Nephron (organoid): ENCODE measurements around the gene SELENOS.
"Not testable (repeated sequence)": the region's sequence is repeated elsewhere in the genome, so short reads cannot be mapped to it uniquely, and the experiment has no call there.

Experiments used
- H3K27ac Mint-ChIP-seq, 3 experiments: 2 replicates each; pipeline ENCODE4 v1.8.0; 2020; ENCODE audit warnings: mixed read lengths in 3 of 3, mild to moderate bottlenecking in 2 of 3, moderate library complexity in 1 of 3
- H3K27me3 Mint-ChIP-seq: 2 replicates; pipeline ENCODE4 v1.8.0; 2021; ENCODE audit warnings: low read depth, mild to moderate bottlenecking, moderate library complexity, mixed read lengths
- H3K36me3 Mint-ChIP-seq: 2 replicates; pipeline ENCODE4 v1.8.0; 2020; ENCODE audit warnings: low read depth, mixed read lengths
- H3K4me1 Mint-ChIP-seq: 2 replicates; pipeline ENCODE4 v1.8.0; 2020; ENCODE audit warnings: mixed read lengths
- H3K4me3 Mint-ChIP-seq, 3 experiments: 2 replicates each; pipeline ENCODE4 v1.8.0; 2020; ENCODE audit warnings: mild to moderate bottlenecking in 3 of 3, mixed read lengths in 3 of 3, moderate library complexity in 2 of 3
- H3K9me3 Mint-ChIP-seq: 2 replicates; pipeline ENCODE4 v1.8.0; 2020; ENCODE audit warnings: mixed read lengths
- TF ChIP-seq, protein P1 (sequence below), 3 experiments: fragments of 200-600 bp; sonication (generic); IDR thresholded peaks; one replicate each; pipeline ENCODE4 v1.5.0; 2021; ENCODE audit warnings: antibody characterized with exemption in 3 of 3; ENCODE audit not compliant: unreplicated experiment in 3 of 3

SELENOS gene

DNA sequence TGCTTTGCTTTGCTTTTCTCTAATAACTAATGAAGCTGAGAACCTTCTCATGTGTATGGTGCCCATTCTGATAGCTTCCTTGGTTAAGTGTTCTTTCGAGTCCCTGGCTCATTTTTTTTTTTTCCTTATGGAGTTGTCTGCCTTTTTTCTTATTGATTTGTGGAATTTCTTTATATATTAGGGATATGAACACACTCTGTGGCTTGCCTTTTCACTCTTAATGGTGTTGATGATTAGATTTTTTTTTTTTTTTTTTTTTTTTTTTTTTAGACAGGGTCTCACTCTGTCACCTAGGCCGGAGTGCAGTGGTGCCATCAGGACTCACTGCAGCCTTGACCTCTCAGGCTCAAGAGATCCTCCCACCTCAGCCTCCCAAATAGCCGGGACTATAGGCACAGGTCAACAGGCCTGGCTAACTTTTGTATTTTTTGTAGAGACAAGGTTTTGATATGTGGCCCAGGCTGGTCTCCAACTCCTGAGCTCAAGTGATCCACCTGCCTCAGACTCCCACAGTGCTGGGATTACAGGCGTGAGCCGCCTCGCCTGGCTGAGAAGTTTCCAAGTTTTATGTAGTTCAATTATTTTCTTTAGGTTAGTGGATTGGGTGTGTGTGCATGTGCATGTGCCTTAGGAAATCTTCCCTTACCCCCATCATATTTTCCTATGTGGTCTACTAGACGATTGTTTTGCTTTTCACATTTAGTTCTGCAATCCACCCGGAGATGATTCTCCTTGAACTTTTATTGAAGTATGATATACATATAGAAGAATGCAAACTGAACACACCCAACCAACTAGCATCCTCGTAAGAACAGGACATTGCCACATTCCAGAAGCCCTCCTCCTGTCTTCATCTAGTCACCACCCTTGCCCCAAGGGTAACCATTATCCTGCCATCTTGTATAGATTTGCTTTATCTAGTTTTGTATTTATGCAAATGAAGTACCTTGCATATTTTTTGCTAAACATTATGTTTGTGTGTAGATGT, 19.4 kb upstream of the SELENOS start:
- peaks cover 38% of the 10 kb centered on the region for H3K4me1 Mint-ChIP-seq
- no peaks in the 10 kb centered on the region for H3K36me3 Mint-ChIP-seq
- TF ChIP-seq, protein P1, sequence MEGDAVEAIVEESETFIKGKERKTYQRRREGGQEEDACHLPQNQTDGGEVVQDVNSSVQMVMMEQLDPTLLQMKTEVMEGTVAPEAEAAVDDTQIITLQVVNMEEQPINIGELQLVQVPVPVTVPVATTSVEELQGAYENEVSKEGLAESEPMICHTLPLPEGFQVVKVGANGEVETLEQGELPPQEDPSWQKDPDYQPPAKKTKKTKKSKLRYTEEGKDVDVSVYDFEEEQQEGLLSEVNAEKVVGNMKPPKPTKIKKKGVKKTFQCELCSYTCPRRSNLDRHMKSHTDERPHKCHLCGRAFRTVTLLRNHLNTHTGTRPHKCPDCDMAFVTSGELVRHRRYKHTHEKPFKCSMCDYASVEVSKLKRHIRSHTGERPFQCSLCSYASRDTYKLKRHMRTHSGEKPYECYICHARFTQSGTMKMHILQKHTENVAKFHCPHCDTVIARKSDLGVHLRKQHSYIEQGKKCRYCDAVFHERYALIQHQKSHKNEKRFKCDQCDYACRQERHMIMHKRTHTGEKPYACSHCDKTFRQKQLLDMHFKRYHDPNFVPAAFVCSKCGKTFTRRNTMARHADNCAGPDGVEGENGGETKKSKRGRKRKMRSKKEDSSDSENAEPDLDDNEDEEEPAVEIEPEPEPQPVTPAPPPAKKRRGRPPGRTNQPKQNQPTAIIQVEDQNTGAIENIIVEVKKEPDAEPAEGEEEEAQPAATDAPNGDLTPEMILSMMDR (IDR thresholded peaks at IDR 0.05; ENCODE audit: unreplicated experiment in 3 of 3) = no peak
- no peaks in the 10 kb centered on the region for H3K9me3 Mint-ChIP-seq
- H3K27me3 Mint-ChIP-seq = no peaks in the 10 kb centered on the region
- H3K4me3 Mint-ChIP-seq = peak overlapping the region; percentile 93 to 98 (median 96)
- H3K27ac Mint-ChIP-seq = peak overlapping the region; percentile 93 to 99 (median 97)

DNA sequence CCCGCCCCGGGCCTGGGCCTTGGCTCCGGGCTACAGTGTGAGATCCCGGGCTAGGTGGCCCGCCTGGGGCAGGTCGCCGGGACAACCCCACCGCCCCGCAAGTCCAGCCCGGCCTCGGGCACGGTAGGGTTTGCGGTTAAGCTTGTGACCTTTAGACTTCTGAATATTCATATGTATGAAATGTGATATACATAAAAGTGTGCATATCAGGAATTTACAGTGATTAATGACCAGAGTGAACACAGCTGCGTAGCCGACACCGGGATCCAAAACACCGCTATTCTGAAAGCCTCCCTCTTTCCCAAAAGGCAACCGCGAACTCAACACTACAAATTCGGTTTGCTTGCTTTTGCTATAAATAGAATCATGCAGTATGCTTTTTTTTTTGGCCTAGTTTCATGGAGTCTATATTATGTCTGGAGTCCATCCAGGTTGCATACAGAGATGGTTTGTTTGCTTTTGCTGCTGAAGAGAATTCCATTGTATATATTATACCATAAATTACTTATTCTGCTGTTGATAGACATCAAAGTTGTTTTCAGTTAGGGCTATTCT, 18.4 kb upstream of the SELENOS start:
- Mint-ChIP-seq H3K4me1 (peaks cover 42% of the 10 kb centered on the region), H3K9me3 (no peaks in the 10 kb centered on the region), H3K27me3 (no peaks in the 10 kb centered on the region), H3K27ac (peak overlapping the region; percentile 93 to 99 (median 99)), H3K4me3 (peak overlapping the region; percentile 93 to 98 (median 96)), H3K36me3 (no peaks in the 10 kb centered on the region)
- TF ChIP-seq, protein P1 (IDR thresholded peaks at IDR 0.05; ENCODE audit: unreplicated experiment in 3 of 3) = no peak

DNA sequence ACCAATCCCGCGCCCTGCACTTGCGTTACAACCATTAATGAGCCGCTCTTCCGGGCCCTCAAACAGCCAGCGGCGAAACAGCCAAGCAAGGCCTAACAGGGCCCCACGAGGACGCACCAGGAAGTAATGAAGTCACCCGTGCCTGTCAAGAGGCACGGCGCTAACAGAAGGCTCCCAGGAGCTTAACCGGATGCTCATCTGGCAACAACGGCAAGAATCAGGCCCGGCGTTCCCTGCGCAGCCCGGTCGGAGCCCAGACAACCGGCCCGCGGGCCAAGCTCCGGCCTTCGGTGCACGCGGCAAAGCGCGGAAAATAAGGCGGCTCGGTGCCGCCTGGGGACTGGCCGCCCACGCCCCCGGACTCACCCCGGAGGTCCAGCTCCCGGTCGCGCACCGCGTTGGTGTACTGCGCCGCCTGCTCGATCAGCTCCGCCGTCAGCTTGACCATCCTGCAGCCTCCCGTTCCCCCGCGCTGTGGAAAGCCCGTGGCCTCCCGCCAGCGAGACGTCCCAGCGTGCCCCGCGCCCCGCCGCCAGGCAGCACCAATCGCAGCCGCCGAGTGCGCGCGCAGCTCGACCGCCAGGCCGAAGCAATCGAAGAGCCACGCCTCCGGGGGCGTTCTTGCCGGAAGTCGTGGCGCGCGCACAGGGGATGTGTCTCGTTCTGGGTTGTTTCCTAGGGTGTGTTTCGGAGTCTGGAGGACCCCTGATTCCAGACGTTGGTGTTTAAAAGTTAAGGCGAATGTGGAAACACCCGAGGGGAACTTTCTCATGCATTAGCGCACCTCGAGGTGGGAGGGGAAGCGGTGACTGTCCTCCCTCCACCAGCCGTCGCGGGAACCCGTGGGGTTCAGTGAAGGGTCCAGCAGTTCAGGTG, 17.7 kb upstream of the SELENOS start, which contains the start of gene SNRPA1:
SNRPA1 (minus strand) TSS at position 518 of the 876 bp plus-strand sequence; CDS start at position 448, 70 bp downstream.
- Mint-ChIP-seq H3K4me3 (peak within 1 kb of the TSS; percentile 93 to 98 (median 96)), H3K27ac (peak within 1 kb of the TSS; percentile 93 to 99 (median 99)), H3K4me1 (peaks cover 45% of the 10 kb centered on the region), H3K36me3 (peaks cover 5% of the 10 kb centered on the region), H3K9me3 (no peaks in the 10 kb centered on the region), H3K27me3 (no peaks in the 10 kb centered on the region)
- TF ChIP-seq, protein P1 (IDR thresholded peaks at IDR 0.05; ENCODE audit: unreplicated experiment in 3 of 3) = no peak

DNA sequence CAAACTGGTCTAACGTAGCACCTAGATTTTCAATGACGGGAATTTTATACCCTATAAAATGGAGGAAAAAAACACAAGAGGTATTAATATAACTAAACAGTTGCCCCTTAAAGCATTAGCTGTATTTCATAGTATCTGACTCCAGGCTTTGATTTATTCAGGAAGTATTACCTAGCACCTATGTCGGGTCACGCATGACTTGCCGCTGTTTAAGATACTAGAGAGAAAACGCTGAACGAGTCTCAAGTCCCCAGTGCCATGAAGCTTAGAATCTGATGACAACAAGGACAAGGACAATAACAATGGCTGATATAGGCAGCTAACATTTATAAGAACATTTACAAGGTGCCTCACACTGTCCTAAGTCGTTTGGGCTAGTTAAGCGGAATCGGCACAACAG, 15.8 kb upstream of the SELENOS start:
- peak overlapping the region; percentile 93 to 99 (median 95) for H3K27ac Mint-ChIP-seq
- TF ChIP-seq, protein P1 (IDR thresholded peaks at IDR 0.05; ENCODE audit: unreplicated experiment in 3 of 3) = no peak
- no peaks in the 10 kb centered on the region for H3K27me3 Mint-ChIP-seq
- no peaks in the 10 kb centered on the region for H3K9me3 Mint-ChIP-seq
- peaks cover 45% of the 10 kb centered on the region for H3K4me1 Mint-ChIP-seq
- H3K4me3 Mint-ChIP-seq = peak overlapping the region; percentile 93 to 98 (median 96)
- peaks cover 21% of the 10 kb centered on the region for H3K36me3 Mint-ChIP-seq

DNA sequence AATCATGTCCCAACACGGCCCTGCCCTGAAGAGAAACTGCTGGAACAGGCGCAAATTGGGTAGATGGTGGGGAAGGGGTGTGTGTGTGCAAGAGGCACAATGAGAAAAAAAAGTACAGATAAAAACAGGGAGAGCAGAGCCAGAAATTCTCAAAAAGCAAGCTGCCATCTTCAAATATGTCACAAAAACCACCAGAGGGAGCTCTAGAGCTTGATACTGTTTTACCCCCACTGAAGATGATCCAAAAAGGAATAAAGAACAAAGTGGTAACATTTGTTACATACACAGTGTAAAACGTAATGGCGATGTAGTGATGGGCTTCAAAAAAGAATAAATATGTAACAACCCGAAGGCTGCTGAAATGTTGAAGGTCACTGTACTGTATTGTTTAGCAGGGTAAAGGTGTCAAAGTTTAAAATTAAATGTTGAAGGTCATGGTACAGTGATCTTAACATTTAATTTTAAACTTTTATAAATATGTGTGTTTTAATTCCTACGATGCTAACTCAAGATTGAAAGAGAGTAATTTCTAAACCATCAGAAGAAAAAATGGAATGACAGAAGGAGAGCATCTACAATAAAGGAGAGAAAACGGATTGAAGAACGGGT, 11.7 kb upstream of the SELENOS start:
- no peaks in the 10 kb centered on the region for H3K9me3 Mint-ChIP-seq

DNA sequence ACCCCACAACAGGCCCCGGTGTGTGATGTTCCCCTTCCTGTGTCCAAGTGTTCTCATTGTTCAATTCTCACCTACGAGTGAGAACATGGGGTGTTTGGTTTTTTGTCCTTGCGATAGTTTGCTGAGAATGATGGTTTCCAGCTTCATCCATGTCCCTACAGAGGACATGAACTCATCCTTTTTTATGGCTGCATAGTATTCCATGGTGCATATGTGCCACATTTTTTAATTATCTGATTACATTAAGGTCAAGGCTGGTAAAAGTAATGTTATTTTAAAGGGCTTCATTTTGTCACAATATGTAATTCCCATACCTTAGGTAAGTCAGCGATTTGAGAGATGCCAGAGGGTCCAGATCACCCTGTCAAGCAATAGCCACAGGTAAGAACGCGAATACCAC, 10.1 kb upstream of the SELENOS start:
- H3K36me3 Mint-ChIP-seq = peaks cover 66% of the 10 kb centered on the region
- not testable (repeated sequence) for H3K27ac Mint-ChIP-seq, H3K4me1 Mint-ChIP-seq, H3K4me3 Mint-ChIP-seq, H3K27me3 Mint-ChIP-seq, H3K9me3 Mint-ChIP-seq

More for the DNA sequence above, 11.7 kb upstream of the SELENOS start:
- Mint-ChIP-seq H3K4me3 (no peak overlapping the region), H3K36me3 (peaks cover 55% of the 10 kb centered on the region), H3K4me1 (peaks cover 18% of the 10 kb centered on the region), H3K27me3 (no peaks in the 10 kb centered on the region), H3K27ac (no peak overlapping the region)
- TF ChIP-seq, protein P1 (IDR thresholded peaks at IDR 0.05; ENCODE audit: unreplicated experiment in 3 of 3) = peak; percentile 56 to 60 (median 58)
